GM18951 (cell line): ENCODE results near the gene ANTXRL.
"Not testable (repeated sequence)": the region's sequence is repeated elsewhere in the genome, so short reads cannot be mapped to it uniquely, and the experiment has no call there.

Experiments
- POLR2A ChIP-seq: IDR thresholded peaks from 4 replicates; pipeline ENCODE4 v1.6.1; 2011; ENCODE audit warnings: mild to moderate bottlenecking; ENCODE audit not compliant: insufficient read length, insufficient read depth; ENCODE audit errors: extremely low read depth
- in situ Hi-C: fragments of 300-500 bp; cut with MboI; formaldehyde crosslinking; loops from one replicate; pipeline ENCODE4 v1.12.0; 2022; ENCODE audit warnings: low sequenced_read_pairs, mixed read lengths, inconsistent platforms; ENCODE audit not compliant: unreplicated experiment

The ANTXRL gene

GRCh38 chr10:46289209-46289810, 2.5 kb downstream of the ANTXRL start:
- in situ Hi-C loops: no loop called here
- no peak for TF ChIP-seq POLR2A

GRCh38 chr10:46290101-46290886, 3.5 kb downstream of the ANTXRL start:
- no peak for TF ChIP-seq POLR2A
- in situ Hi-C loops: no loop called here

GRCh38 chr10:46291817-46292572, 5.2 kb downstream of the ANTXRL start:
- in situ Hi-C loops: no loop called here
- TF ChIP-seq POLR2A: no peak

DNA sequence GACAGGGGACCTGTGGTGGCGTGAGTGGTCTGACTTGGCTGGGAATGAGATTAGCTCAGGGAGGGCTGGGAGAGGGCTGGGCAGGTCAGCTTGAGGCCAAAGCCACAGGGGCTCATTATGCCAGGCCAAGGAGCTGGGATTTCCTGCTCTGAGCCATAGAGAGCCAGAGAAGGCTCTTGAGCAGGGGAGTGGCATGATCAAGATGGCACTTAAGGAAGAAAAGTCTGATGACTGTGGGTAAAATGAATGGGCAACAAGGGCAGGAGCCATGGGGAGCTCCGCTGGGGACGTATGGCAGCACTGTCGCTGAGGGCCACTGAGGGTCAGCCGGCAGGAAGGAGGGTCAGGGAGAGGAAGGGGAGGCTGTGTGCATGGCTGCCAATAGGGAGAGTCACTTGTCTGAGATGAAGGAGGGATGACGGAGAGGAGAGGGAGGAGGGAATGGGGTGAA, 5.8 kb downstream of the ANTXRL start:
- in situ Hi-C loops: no loop called here
- TF ChIP-seq POLR2A: no peak

DNA sequence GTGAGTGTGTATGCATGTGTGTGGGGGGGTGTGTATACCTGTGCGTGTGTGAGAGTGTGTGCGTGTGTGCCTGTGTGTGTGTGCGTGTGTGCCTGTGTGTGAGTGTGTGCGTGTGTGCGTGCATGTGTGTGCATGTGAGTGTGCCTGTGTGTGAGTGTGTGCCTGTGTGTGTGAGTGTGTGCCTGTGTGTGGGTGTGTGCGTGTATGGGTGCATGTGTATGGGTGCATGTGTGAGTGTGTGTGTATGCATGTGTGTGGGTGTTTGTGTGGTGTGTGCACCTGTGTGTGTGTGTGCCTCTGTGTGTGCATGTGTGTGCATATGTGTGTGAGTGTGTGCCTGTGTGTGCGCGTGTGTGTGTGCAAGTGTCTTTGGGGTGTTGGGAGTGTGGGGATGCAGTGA, 6.4 kb downstream of the ANTXRL start:
- no peak for TF ChIP-seq POLR2A
- in situ Hi-C loops: no loop called here

DNA sequence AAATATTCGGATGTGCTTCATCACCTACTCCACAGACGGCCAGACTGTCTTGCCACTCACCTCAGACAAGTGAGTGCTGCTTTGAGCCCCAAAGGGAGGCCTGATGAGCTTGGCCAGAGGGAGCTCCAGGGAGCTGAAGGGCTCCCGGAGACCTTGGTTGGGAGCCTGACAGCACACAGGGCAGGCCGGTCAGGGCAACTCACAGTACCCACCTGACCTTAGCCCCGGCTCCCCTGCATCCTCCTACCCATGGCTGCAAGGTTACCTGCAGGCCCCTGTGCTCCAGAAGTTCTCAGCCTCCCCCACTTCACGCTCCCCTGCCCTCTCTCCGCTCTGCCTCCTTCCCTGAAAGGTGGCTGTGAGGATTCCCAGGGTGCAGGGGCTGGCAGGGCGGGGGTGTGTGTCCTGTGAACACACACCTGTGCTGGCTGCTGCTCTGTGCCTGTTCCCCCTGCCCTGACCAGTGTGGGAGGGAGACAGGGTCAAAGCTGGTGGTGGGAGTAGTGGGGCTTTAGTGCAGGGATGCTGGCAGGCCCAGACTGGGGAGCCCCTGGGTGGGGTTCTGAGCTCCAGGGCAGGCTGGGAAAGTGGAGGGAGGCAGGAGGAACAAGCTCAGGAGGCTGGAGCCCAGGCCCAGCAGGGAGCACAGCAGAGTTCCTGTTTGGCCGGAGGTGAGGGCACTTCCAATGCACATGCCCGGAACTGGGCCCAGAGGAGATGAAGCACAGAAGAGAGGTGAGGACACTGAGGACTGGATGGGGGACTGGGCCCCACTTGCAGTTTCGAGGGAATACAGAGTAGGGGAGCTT, 7.2 kb downstream of the ANTXRL start:
- in situ Hi-C loops: no loop called here
- TF ChIP-seq POLR2A: no peak

- in situ Hi-C loops: no loop called here
- TF ChIP-seq POLR2A: no peak
Observed at GRCh38 chr10:46294641-46295220, 7.9 kb downstream of the ANTXRL start.

DNA sequence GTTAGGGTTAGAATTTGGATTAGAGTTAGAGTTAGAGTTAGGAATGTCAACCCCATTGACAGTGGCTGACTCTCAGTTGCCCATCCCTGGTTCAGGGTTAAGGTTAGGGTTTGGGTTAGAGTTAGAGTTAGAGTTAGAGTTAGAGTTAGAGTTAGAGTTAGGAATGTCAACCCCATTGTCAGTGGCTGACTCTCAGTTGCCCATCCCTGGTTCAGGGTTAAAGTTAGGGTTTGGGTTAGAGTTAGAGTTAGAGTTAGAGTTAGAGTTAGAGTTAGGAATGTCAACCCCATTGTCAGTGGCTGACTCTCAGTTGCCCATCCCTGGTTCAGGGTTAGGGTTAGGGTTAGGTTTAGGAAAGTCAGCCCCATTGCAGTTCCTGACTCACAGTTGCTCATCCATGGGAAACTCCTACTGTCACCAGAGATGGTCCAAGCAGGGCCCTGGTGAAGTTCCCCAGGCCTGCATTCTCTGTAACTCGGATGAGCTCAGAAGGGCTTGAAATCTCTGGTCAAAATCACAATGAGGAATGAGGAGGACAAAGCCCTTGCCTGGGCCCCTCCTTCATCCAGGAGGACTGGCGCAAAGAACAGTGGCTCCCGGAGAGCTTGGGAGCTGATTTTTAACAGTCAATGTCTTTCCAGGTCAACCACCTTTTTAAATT, 8.7 kb downstream of the ANTXRL start:
- in situ Hi-C loops: not testable (repeated sequence)

DNA sequence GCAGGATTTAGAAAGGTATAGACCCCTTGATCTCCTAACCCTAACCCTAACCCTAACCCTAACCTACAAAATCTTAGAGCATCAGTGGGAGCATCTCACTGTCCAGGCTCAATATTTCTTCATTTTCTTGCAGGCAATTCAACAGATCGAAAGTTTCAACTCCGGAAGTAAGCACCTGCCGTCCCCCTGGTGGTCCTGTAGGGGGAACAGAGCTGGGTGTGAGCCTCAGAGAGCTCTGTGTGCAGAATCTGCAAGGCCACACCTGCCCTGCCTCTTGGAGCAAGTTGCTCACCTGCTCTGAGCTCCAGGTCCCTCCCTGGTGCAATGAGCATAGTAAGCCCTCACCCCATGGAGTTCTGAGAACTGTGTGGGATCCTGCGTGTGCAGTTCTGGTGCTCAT, 9.3 kb downstream of the ANTXRL start:
- in situ Hi-C loops: not testable (repeated sequence)

DNA sequence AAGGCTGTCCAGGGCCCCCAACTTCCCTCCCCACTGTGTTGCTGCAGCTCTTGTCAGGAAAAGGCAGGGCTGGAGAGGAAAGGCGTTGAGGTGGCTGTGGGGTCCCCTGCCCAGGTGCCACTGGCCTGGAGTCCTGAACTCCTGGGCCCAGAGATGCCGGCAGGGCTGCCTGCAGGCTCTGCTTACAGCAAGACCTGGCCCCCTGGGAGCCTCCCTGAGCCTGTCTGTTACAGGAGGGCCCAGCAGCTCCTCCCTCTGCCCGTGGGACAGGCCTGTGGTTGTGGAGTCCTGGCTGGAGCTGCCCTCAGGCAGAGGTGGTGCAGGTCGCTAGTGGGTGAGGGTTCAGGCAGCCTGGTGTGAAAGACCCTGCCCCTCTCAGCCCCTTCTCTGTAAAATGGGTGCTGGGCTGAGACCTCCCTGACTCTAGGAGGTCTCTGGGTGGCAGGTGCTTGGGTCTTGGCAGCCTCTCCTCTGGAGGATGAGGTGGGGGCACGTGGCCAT, 9.9 kb downstream of the ANTXRL start:
- TF ChIP-seq POLR2A: no peak
- in situ Hi-C loops: no loop called here

- in situ Hi-C loops: no loop called here
- no peak for TF ChIP-seq POLR2A
Observed at GRCh38 chr10:46297406-46298204, 10.8 kb downstream of the ANTXRL start.
